ENCODE results near the gene MRPL2. TPM values are rescaled to one million over a fixed set of nuclear protein-coding genes. Genes with fewer than 3 reads are reported as not detected.

Gene MRPL2
- total RNA-seq, 1 donor from 2014 or later, result 50.3 TPM

GRCh38 chr6:43097502-43097901 lies 38.3 kb upstream of the MRPL2 start:
- TF ChIP-seq CTCF (IDR thresholded peaks at IDR 0.05; ENCODE audit: insufficient read depth, low read length, severe bottlenecking), result no peak
- FAIRE-seq, result no peak
- Histone ChIP-seq H3K4me3 (ENCODE audit: low read depth, low read length) (no peak overlapping the region), H3K36me3 (ENCODE audit: control insufficient read depth, insufficient read depth, low read length) (no peaks in the 10 kb centered on the region), H3K27me3 (ENCODE audit: control insufficient read depth, insufficient read depth, low read length) (no peaks in the 10 kb centered on the region)
- DNase-seq (ENCODE audit: low read depth), result no peak

GRCh38 chr6:43097098-43097489 lies 37.9 kb upstream of the MRPL2 start:
- Histone ChIP-seq H3K4me3 (ENCODE audit: low read depth, low read length) (no peak overlapping the region), H3K36me3 (ENCODE audit: control insufficient read depth, insufficient read depth, low read length) (no peaks in the 10 kb centered on the region), H3K27me3 (ENCODE audit: control insufficient read depth, insufficient read depth, low read length) (no peaks in the 10 kb centered on the region)
- FAIRE-seq (no peak), DNase-seq (ENCODE audit: low read depth) (no peak)
- TF ChIP-seq CTCF (IDR thresholded peaks at IDR 0.05; ENCODE audit: insufficient read depth, low read length, severe bottlenecking), result no peak

- no peak for FAIRE-seq
- H3K27me3 ChIP-seq (ENCODE audit: control insufficient read depth, insufficient read depth, low read length), result no peaks in the 10 kb centered on the region
- DNase-seq (ENCODE audit: low read depth), result peak; percentile 97
- peak overlapping the region; percentile 26 for H3K4me3 ChIP-seq (ENCODE audit: low read depth, low read length)
- no peaks in the 10 kb centered on the region for H3K36me3 ChIP-seq (ENCODE audit: control insufficient read depth, insufficient read depth, low read length)
- TF ChIP-seq CTCF (IDR thresholded peaks at IDR 0.05; ENCODE audit: insufficient read depth, low read length, severe bottlenecking), result no peak
Observed at GRCh38 chr6:43096451-43097097, 37.3 kb upstream of the MRPL2 start.

GRCh38 chr6:43095939-43096338 lies 36.7 kb upstream of the MRPL2 start:
- FAIRE-seq (no peak), DNase-seq (ENCODE audit: low read depth) (no peak)
- Histone ChIP-seq H3K4me3 (ENCODE audit: low read depth, low read length) (peak overlapping the region; percentile 26), H3K36me3 (ENCODE audit: control insufficient read depth, insufficient read depth, low read length) (no peaks in the 10 kb centered on the region), H3K27me3 (ENCODE audit: control insufficient read depth, insufficient read depth, low read length) (no peaks in the 10 kb centered on the region)
- no peak for TF ChIP-seq CTCF (IDR thresholded peaks at IDR 0.05; ENCODE audit: insufficient read depth, low read length, severe bottlenecking)

GRCh38 chr6:43093436-43094289 lies 34.4 kb upstream of the MRPL2 start:
- Histone ChIP-seq H3K36me3 (ENCODE audit: control insufficient read depth, insufficient read depth, low read length) (no peaks in the 10 kb centered on the region), H3K4me3 (ENCODE audit: low read depth, low read length) (peak overlapping the region; percentile 8), H3K27me3 (ENCODE audit: control insufficient read depth, insufficient read depth, low read length) (no peaks in the 10 kb centered on the region)
- no peak for TF ChIP-seq CTCF (IDR thresholded peaks at IDR 0.05; ENCODE audit: insufficient read depth, low read length, severe bottlenecking)
- DNase-seq (ENCODE audit: low read depth), result peak; percentile 58
- FAIRE-seq, result no peak
